Osteoblast (primary cell): ENCODE data around the gene CHN2. TPM values are rescaled to one million over a fixed set of nuclear protein-coding genes. Genes with fewer than 3 reads are reported as not detected.

ENCODE experiments used
- DNase-seq: peaks from one replicate; pipeline ENCODE4 v3.0.0; 2011; ENCODE audit warnings: low spot score, mixed read lengths; ENCODE audit not compliant: insufficient read length; ENCODE audit errors: missing footprints
- H2AFZ ChIP-seq: 2 replicates; pipeline ENCODE4 v1.6.0; 2011; ENCODE audit warnings: mild to moderate bottlenecking, low read length
- H3K27ac ChIP-seq: 2 replicates; pipeline ENCODE4 v1.5.1; 2011; ENCODE audit warnings: mild to moderate bottlenecking, low read depth, low read length, moderate library complexity
- H3K27me3 ChIP-seq: 2 replicates; pipeline ENCODE4 v1.6.0; 2012; ENCODE audit warnings: mild to moderate bottlenecking, control low read depth, inconsistent platforms, low read length, moderate library complexity; ENCODE audit not compliant: insufficient read depth
- H3K36me3 ChIP-seq: 2 replicates; pipeline ENCODE4 v1.5.1; 2011; ENCODE audit warnings: mild to moderate bottlenecking, low read length, control low read depth, moderate library complexity; ENCODE audit not compliant: insufficient read depth
- H3K4me1 ChIP-seq: 2 replicates; pipeline ENCODE4 v1.5.1; 2011; ENCODE audit warnings: mild to moderate bottlenecking, low read length, control low read depth, moderate library complexity; ENCODE audit not compliant: insufficient read depth
- H3K4me2 ChIP-seq: 2 replicates; pipeline ENCODE4 v1.6.0; 2011; ENCODE audit warnings: mild to moderate bottlenecking, low read length; ENCODE audit not compliant: insufficient read depth
- H3K4me3 ChIP-seq: fragments of 200-600 bp; sonication (generic); 3 replicates; pipeline ENCODE4 v1.5.1; 2012; ENCODE audit warnings: mild to moderate bottlenecking, low read length, inconsistent platforms; ENCODE audit not compliant: insufficient read depth
- H3K79me2 ChIP-seq: 2 replicates; pipeline ENCODE4 v1.6.0; 2012; ENCODE audit warnings: mild to moderate bottlenecking, low read length, control low read depth, inconsistent platforms; ENCODE audit not compliant: insufficient read depth
- H3K9me3 ChIP-seq: 2 replicates; pipeline ENCODE4 v1.5.1; 2011; ENCODE audit warnings: low read depth, low read length, control low read depth
- H4K20me1 ChIP-seq: 2 replicates; pipeline ENCODE4 v1.6.0; 2012; ENCODE audit warnings: mild to moderate bottlenecking, low read length, control low read depth; ENCODE audit not compliant: insufficient read depth
- total RNA-seq: library from RNA; depleted of rRNA; stranded (reverse); fragments of >200 nt; gene quantifications from 2 replicates; pipeline ENCODE4 v1.2.3, GENCODE V29; 2012
- TF ChIP-seq, protein P1 (sequence below): IDR thresholded peaks from 2 replicates; pipeline ENCODE4 v1.5.1; 2011; ENCODE audit warnings: mild to moderate bottlenecking, low read depth, low read length, moderate library complexity; ENCODE audit errors: extremely low read depth

CHN2 gene
- total RNA-seq, 1 donor, result under 0.01 TPM

GRCh38 chr7:29426587-29426986, 232.0 kb downstream of the CHN2 start:
- H3K4me1 ChIP-seq, result no peaks in the 10 kb centered on the region
- TF ChIP-seq, protein P1, sequence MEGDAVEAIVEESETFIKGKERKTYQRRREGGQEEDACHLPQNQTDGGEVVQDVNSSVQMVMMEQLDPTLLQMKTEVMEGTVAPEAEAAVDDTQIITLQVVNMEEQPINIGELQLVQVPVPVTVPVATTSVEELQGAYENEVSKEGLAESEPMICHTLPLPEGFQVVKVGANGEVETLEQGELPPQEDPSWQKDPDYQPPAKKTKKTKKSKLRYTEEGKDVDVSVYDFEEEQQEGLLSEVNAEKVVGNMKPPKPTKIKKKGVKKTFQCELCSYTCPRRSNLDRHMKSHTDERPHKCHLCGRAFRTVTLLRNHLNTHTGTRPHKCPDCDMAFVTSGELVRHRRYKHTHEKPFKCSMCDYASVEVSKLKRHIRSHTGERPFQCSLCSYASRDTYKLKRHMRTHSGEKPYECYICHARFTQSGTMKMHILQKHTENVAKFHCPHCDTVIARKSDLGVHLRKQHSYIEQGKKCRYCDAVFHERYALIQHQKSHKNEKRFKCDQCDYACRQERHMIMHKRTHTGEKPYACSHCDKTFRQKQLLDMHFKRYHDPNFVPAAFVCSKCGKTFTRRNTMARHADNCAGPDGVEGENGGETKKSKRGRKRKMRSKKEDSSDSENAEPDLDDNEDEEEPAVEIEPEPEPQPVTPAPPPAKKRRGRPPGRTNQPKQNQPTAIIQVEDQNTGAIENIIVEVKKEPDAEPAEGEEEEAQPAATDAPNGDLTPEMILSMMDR, result no peak
- H2AFZ ChIP-seq, result no peak overlapping the region
- no peaks in the 10 kb centered on the region for H4K20me1 ChIP-seq
- DNase-seq, result no peak
- no peak overlapping the region for H3K4me2 ChIP-seq
- H3K79me2 ChIP-seq, result no peaks in the 10 kb centered on the region
- H3K27ac ChIP-seq, result no peak overlapping the region
- no peaks in the 10 kb centered on the region for H3K9me3 ChIP-seq
- no peaks in the 10 kb centered on the region for H3K36me3 ChIP-seq
- H3K27me3 ChIP-seq, result peaks cover 8% of the 10 kb centered on the region
- no peak overlapping the region for H3K4me3 ChIP-seq

- TF ChIP-seq, protein P1, result no peak
- H3K27me3 ChIP-seq, result peaks cover 5% of the 10 kb centered on the region
Observed at GRCh38 chr7:29429401-29429800, 234.8 kb downstream of the CHN2 start.

DNA sequence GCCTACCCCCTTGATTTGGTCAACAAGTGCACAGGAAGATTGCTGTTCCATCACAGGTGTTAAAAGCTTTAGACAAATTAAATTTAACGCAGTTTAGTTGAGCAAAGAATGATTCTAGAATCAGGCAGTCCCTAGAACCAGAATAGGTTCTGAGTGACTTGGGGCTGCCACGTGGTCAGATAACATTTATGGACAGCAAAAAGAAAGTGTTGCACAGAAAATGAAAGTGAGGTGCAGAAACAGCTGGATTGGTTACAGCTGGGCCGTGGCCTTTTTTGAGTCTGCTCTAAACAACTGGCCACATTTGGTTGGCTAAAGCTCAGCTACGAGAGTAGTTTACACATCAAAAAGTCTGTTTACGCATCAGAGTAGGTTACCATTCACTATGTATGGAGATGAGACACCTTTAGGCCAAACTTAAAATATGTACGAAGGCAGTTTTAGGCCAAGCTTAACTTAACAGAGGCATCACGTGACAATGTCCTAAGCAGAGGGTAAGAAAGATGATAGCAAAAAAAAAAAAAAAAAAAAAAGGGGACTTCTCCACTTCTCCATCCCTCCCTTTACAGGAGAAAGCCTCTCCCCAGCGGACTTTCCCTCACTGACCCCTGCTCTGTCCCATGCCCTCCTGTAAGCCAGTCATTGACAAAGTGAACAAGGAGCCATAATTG, 235.8 kb downstream of the CHN2 start:
- H3K36me3 ChIP-seq, result no peaks in the 10 kb centered on the region
- H3K27me3 ChIP-seq, result peaks cover 5% of the 10 kb centered on the region
- H3K4me1 ChIP-seq, result no peaks in the 10 kb centered on the region
- H3K79me2 ChIP-seq, result no peaks in the 10 kb centered on the region
- no peaks in the 10 kb centered on the region for H3K9me3 ChIP-seq
- no peak overlapping the region for H3K4me2 ChIP-seq
- no peak overlapping the region for H3K27ac ChIP-seq
- no peak for DNase-seq
- H3K4me3 ChIP-seq, result no peak overlapping the region
- no peaks in the 10 kb centered on the region for H4K20me1 ChIP-seq
- H2AFZ ChIP-seq, result no peak overlapping the region
- TF ChIP-seq, protein P1, result no peak

More at GRCh38 chr7:29429401-29429800, 234.8 kb downstream of the CHN2 start:
- Histone ChIP-seq H3K4me1 (no peaks in the 10 kb centered on the region), H3K27ac (no peak overlapping the region), H3K4me3 (no peak overlapping the region), H3K4me2 (no peak overlapping the region), H2AFZ (no peak overlapping the region), H3K9me3 (no peaks in the 10 kb centered on the region), H4K20me1 (no peaks in the 10 kb centered on the region), H3K36me3 (no peaks in the 10 kb centered on the region), H3K79me2 (no peaks in the 10 kb centered on the region)
- DNase-seq, result no peak

GRCh38 chr7:29431686-29432085, 237.1 kb downstream of the CHN2 start:
- Histone ChIP-seq H3K4me2 (no peak overlapping the region), H3K36me3 (no peaks in the 10 kb centered on the region), H3K79me2 (no peaks in the 10 kb centered on the region), H3K9me3 (no peaks in the 10 kb centered on the region), H3K4me3 (no peak overlapping the region), H3K27ac (no peak overlapping the region), H3K4me1 (no peaks in the 10 kb centered on the region), H3K27me3 (peaks cover 5% of the 10 kb centered on the region), H2AFZ (no peak overlapping the region), H4K20me1 (no peaks in the 10 kb centered on the region)
- TF ChIP-seq, protein P1, result no peak
- no peak for DNase-seq
